AG09309 (cell line): ENCODE results near the gene WNT6.

Experiments used
- DNase-seq: peaks from one replicate; pipeline ENCODE4 v3.0.0-alpha.2; 2010; ENCODE audit warnings: low read depth
- H3K4me3 ChIP-seq: 2 replicates; pipeline ENCODE4 v1.5.1; 2011; ENCODE audit warnings: mild to moderate bottlenecking, low read depth, low read length, moderate library complexity; ENCODE audit not compliant: control insufficient read depth
- CTCF ChIP-seq: IDR thresholded peaks from 2 replicates; pipeline ENCODE4 v1.5.1; 2011; ENCODE audit warnings: mild to moderate bottlenecking, low read depth, low read length, inconsistent platforms; ENCODE audit not compliant: insufficient read depth, control insufficient read depth; ENCODE audit errors: missing control alignments

The WNT6 gene

GRCh38 chr2:218890369-218890768, 30.8 kb downstream of the WNT6 start:
- no peak overlapping the region for H3K4me3 ChIP-seq
- TF ChIP-seq CTCF: no peak
- DNase-seq: no peak

- no peak for DNase-seq
- no peak overlapping the region for H3K4me3 ChIP-seq
These were observed 31.9 kb downstream of the WNT6 start for GRCh38 chr2:218891275-218892135.

GRCh38 chr2:218892693-218893348, 33.2 kb downstream of the WNT6 start:
- peak; percentile 36 for TF ChIP-seq CTCF
- DNase-seq: no peak
- 0 out of 2 replicates have a peak overlapping the region, but pooled peaks have one; percentile 5 for H3K4me3 ChIP-seq

More at GRCh38 chr2:218891275-218892135, 31.9 kb downstream of the WNT6 start:
- no peak for TF ChIP-seq CTCF

- no peak overlapping the region for H3K4me3 ChIP-seq
- DNase-seq: no peak
- TF ChIP-seq CTCF: no peak
These were observed 33.9 kb downstream of the WNT6 start for GRCh38 chr2:218893349-218894150.

- H3K4me3 ChIP-seq: no peak overlapping the region
- DNase-seq: no peak
- no peak for TF ChIP-seq CTCF
These were observed 34.7 kb downstream of the WNT6 start for GRCh38 chr2:218894151-218894879.

GRCh38 chr2:218894880-218895157, 35.2 kb downstream of the WNT6 start:
- no peak for DNase-seq
- no peak for TF ChIP-seq CTCF
- H3K4me3 ChIP-seq: no peak overlapping the region
